ENCODE results near the gene ELF4. TPM values are rescaled to one million over a fixed set of nuclear protein-coding genes. Genes with fewer than 3 reads are reported as not detected.

ELF4 gene
- total and polyA plus RNA-seq, 2 donors from 2014 or later: 2.6 to 18.0 TPM

DNA sequence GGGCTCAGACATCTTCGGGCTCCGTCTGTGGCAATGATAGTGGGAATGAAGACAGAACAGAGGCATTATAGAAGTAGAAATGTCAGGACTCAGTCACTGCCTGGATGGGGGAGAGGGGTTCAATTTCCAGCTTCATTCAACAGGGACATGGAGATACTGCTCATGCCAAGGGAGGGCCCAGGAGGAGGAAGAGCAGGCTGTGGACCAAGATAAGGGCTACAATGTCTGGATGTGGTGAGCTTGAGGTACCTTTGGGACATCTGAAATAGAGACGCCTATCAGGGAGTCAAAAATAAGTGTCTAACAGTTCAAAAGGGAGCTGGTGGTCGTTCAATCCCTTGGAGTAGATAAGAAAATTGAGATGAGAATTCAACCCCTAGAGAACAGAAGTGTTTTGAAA, 34.5 kb downstream of the ELF4 start:
- Histone ChIP-seq H3K27ac (ENCODE audit: low read depth in 2 of 2, low read length in 2 of 2) (no peak overlapping the region), H3K9ac (ENCODE audit: low read length in 3 of 3) (no peak overlapping the region), H3K9me3 (ENCODE audit: control insufficient read depth in 2 of 3, insufficient read depth in 1 of 3, low read length in 3 of 3) (no peaks in the 10 kb centered on the region), H3K27me3 (ENCODE audit: control insufficient read depth, insufficient read depth, low read length) (no peaks in the 10 kb centered on the region), H3K4me1 (ENCODE audit: control insufficient read depth in 2 of 3, insufficient read depth in 2 of 3, low read depth in 1 of 3, low read length in 3 of 3) (no peaks in the 10 kb centered on the region), H3K36me3 (ENCODE audit: control insufficient read depth in 2 of 3, insufficient read depth in 3 of 3, low read length in 3 of 3) (no peaks in the 10 kb centered on the region), H3K4me3 (ENCODE audit: low read length in 3 of 3) (no peak overlapping the region)
- no peak for DNase-seq
- FAIRE-seq: no peak
- intact Hi-C loops (cut with DNase I): loop anchor here (5.0 to 10.0 kb wide), 2 partner anchors 69 to 117 kb away; no protein-coding TSS in a partner anchor
- TF ChIP-seq, protein P1, sequence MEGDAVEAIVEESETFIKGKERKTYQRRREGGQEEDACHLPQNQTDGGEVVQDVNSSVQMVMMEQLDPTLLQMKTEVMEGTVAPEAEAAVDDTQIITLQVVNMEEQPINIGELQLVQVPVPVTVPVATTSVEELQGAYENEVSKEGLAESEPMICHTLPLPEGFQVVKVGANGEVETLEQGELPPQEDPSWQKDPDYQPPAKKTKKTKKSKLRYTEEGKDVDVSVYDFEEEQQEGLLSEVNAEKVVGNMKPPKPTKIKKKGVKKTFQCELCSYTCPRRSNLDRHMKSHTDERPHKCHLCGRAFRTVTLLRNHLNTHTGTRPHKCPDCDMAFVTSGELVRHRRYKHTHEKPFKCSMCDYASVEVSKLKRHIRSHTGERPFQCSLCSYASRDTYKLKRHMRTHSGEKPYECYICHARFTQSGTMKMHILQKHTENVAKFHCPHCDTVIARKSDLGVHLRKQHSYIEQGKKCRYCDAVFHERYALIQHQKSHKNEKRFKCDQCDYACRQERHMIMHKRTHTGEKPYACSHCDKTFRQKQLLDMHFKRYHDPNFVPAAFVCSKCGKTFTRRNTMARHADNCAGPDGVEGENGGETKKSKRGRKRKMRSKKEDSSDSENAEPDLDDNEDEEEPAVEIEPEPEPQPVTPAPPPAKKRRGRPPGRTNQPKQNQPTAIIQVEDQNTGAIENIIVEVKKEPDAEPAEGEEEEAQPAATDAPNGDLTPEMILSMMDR (IDR thresholded peaks at IDR 0.05; ENCODE audit: borderline replicate concordance, extremely low read depth, insufficient read depth): no peak

DNA sequence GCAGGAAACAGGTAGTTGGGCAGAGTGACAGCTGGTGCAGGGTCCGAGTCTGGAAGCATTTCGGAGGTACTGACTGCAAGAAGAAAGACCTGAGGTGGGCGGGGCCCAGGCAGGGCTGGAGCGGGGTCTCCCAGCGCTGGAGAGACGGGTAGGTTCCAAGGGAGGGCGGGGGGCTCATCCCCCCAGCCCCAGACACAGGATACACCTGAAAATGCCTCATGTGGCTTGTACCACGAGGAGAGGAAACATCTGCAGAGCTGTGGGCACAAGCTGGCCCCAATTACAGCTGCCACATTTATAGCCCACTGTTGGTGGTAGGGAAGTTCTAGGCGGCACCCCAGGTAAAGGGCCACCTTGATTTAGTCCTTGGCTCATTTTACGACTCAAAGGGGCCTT, 38.0 kb downstream of the ELF4 start:
- no peak overlapping the region for H3K9ac ChIP-seq (ENCODE audit: low read length in 3 of 3)
- no peak overlapping the region for H3K27ac ChIP-seq (ENCODE audit: low read depth in 2 of 2, low read length in 2 of 2)
- TF ChIP-seq, protein P1 (IDR thresholded peaks at IDR 0.05; ENCODE audit: borderline replicate concordance, extremely low read depth, insufficient read depth): no peak
- DNase-seq: no peak
- H3K36me3 ChIP-seq (ENCODE audit: control insufficient read depth in 2 of 3, insufficient read depth in 3 of 3, low read length in 3 of 3): no peaks in the 10 kb centered on the region
- H3K27me3 ChIP-seq (ENCODE audit: control insufficient read depth, insufficient read depth, low read length): no peaks in the 10 kb centered on the region
- no peaks in the 10 kb centered on the region for H3K9me3 ChIP-seq (ENCODE audit: control insufficient read depth in 2 of 3, insufficient read depth in 1 of 3, low read length in 3 of 3)
- no peaks in the 10 kb centered on the region for H3K4me1 ChIP-seq (ENCODE audit: control insufficient read depth in 2 of 3, insufficient read depth in 2 of 3, low read depth in 1 of 3, low read length in 3 of 3)
- no peak for FAIRE-seq
- intact Hi-C loops (cut with DNase I): loop anchor here (10.0 kb wide), 1 partner anchor 72 kb away; no protein-coding TSS in a partner anchor
- no peak overlapping the region for H3K4me3 ChIP-seq (ENCODE audit: low read length in 3 of 3)

DNA sequence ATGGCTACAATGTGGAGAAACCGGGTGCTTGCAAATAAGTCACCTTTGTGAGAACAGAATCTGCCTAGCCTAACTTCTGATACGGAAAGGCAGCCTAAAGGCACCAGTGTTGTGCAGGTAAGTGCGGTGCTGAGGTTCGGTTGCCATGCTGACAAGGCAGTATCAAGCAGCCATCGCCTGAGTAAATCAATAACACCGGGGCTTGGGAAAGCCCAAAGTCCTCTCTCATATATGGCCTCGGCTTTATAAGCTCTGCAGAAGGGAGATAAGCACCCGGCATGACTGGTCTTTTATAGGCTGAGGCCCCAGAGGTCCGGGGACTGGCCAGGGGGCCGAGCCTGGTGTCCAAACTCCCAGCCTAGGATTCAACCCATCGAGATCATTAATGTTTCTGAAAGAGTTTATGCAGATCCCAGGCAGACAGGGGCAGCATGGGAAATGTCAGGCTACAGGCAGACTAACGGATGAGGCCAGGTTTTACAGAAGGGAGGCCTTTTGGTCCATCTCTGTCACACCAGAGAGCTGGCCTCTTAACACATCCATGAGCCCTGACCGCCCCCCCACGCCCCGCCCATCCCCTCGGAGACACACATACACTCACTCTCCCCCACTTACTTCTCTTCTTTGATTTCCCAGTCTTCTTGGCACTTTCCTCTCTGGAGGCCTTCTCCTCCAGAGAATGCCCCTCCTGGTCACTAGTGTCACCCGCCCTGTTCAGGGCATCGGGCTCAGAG, 38.5 kb downstream of the ELF4 start:
- Histone ChIP-seq H3K9ac (ENCODE audit: low read length in 3 of 3) (no peak overlapping the region), H3K9me3 (ENCODE audit: control insufficient read depth in 2 of 3, insufficient read depth in 1 of 3, low read length in 3 of 3) (no peaks in the 10 kb centered on the region), H3K27me3 (ENCODE audit: control insufficient read depth, insufficient read depth, low read length) (no peaks in the 10 kb centered on the region), H3K27ac (ENCODE audit: low read depth in 2 of 2, low read length in 2 of 2) (no peak overlapping the region), H3K4me3 (ENCODE audit: low read length in 3 of 3) (no peak overlapping the region), H3K36me3 (ENCODE audit: control insufficient read depth in 2 of 3, insufficient read depth in 3 of 3, low read length in 3 of 3) (no peaks in the 10 kb centered on the region), H3K4me1 (ENCODE audit: control insufficient read depth in 2 of 3, insufficient read depth in 2 of 3, low read depth in 1 of 3, low read length in 3 of 3) (no peaks in the 10 kb centered on the region)
- TF ChIP-seq, protein P1 (IDR thresholded peaks at IDR 0.05; ENCODE audit: borderline replicate concordance, extremely low read depth, insufficient read depth): no peak
- DNase-seq (no peak), FAIRE-seq (no peak)
- intact Hi-C loops (cut with DNase I): loop anchor here (10.0 kb wide), 1 partner anchor 73 kb away; no protein-coding TSS in a partner anchor
